Effector CD8-positive, alpha-beta T cell (primary cell): ENCODE results near the gene PHKB.
"Not testable (repeated sequence)": the region's sequence is repeated elsewhere in the genome, so short reads cannot be mapped to it uniquely, and the experiment has no call there.

Experiments
- DNase-seq: peaks from one replicate; lab custom pipeline; 2025; lab: John Stamatoyannopoulos, UW

PHKB gene

GRCh38 chr16:47506800-47507199, 45.7 kb downstream of the PHKB start:
- no peak for DNase-seq

- DNase-seq: no peak
Measured at GRCh38 chr16:47507701-47508100, 46.6 kb downstream of the PHKB start.

GRCh38 chr16:47511882-47512281, 50.8 kb downstream of the PHKB start:
- no peak for DNase-seq

GRCh38 chr16:47519037-47519436, 57.9 kb downstream of the PHKB start:
- DNase-seq: no peak

GRCh38 chr16:47519546-47519945, 58.4 kb downstream of the PHKB start:
- DNase-seq: no peak

GRCh38 chr16:47519996-47520679, 59.0 kb downstream of the PHKB start:
- no peak for DNase-seq

GRCh38 chr16:47523342-47524006, 62.3 kb downstream of the PHKB start:
- no peak for DNase-seq

- no peak for DNase-seq
Measured at GRCh38 chr16:47524007-47524405, 62.9 kb downstream of the PHKB start.

- no peak for DNase-seq
Measured at GRCh38 chr16:47528431-47528830, 67.3 kb downstream of the PHKB start.

GRCh38 chr16:47533744-47534292, 72.7 kb downstream of the PHKB start:
- DNase-seq: no peak

GRCh38 chr16:47538472-47538871, 77.3 kb downstream of the PHKB start:
- no peak for DNase-seq

GRCh38 chr16:47539707-47540670, 78.9 kb downstream of the PHKB start:
- DNase-seq: not testable (repeated sequence)

- not testable (repeated sequence) for DNase-seq
Measured at GRCh38 chr16:47541135-47541534, 80.0 kb downstream of the PHKB start.

- not testable (repeated sequence) for DNase-seq
Measured at GRCh38 chr16:47544255-47544654, 83.1 kb downstream of the PHKB start.

GRCh38 chr16:47551185-47551584, 90.1 kb downstream of the PHKB start:
- not testable (repeated sequence) for DNase-seq

- not testable (repeated sequence) for DNase-seq
Measured at GRCh38 chr16:47551767-47552166, 90.6 kb downstream of the PHKB start.

- no peak for DNase-seq
Measured at GRCh38 chr16:47553853-47554564, 92.9 kb downstream of the PHKB start.

- DNase-seq: not testable (repeated sequence)
Measured at GRCh38 chr16:47554587-47554986, 93.5 kb downstream of the PHKB start.

GRCh38 chr16:47561286-47561685, 100.2 kb downstream of the PHKB start:
- no peak for DNase-seq

- no peak for DNase-seq
Measured at GRCh38 chr16:47562366-47562765, 101.2 kb downstream of the PHKB start.

- no peak for DNase-seq
Measured at GRCh38 chr16:47565454-47565853, 104.3 kb downstream of the PHKB start.
